ENCODE measurements around the gene SLC37A2. TPM values are rescaled to one million over a fixed set of nuclear protein-coding genes. Genes with fewer than 3 reads are reported as not detected.

The SLC37A2 gene
- total RNA-seq, 1 donor from 2014 or later = 3.3 TPM

- H3K9me3 ChIP-seq (ENCODE audit: low read depth) = no peaks in the 10 kb centered on the region
- H3K4me3 ChIP-seq = no peak overlapping the region
- Mint-ChIP-seq H3K9me3 (peaks cover 5% of the 10 kb centered on the region), H3K27me3 (ENCODE audit: insufficient read depth, low read depth) (peaks cover 4% of the 10 kb centered on the region), H3K27ac (no peak overlapping the region), H3K4me3 (no peak overlapping the region), H3K36me3 (peaks cover 5% of the 10 kb centered on the region), H3K4me1 (peaks cover 29% of the 10 kb centered on the region)
- H2AFZ ChIP-seq (replicated peaks) = no peak overlapping the region
- no peak overlapping the region for H3K27ac ChIP-seq
- H3K27me3 ChIP-seq = peaks cover 4% of the 10 kb centered on the region
- H3K36me3 ChIP-seq = no peaks in the 10 kb centered on the region
- H3K4me1 ChIP-seq = peaks cover 15% of the 10 kb centered on the region
- H3K4me2 ChIP-seq = no peak overlapping the region
- DNase-seq (ENCODE audit: low spot score) = no peak
- peaks cover 21% of the 10 kb centered on the region for H3F3A ChIP-seq (ENCODE audit: low read depth)
- H3K79me2 ChIP-seq (ENCODE audit: low read depth) = no peaks in the 10 kb centered on the region
- TF ChIP-seq EZH2phosphoT487 (IDR thresholded peaks at IDR 0.05) (no peak), EZH2 (IDR thresholded peaks at IDR 0.05) (no peak), CTCF (IDR thresholded peaks at IDR 0.05) (no peak)
- H4K20me1 ChIP-seq (ENCODE audit: low read depth) = no peaks in the 10 kb centered on the region
- H3K9ac ChIP-seq = no peak overlapping the region
Observed at GRCh38 chr11:125128450-125128849, 65.3 kb downstream of the SLC37A2 start.

GRCh38 chr11:125129316-125129993 lies 66.3 kb downstream of the SLC37A2 start:
- Histone ChIP-seq H2AFZ (replicated peaks) (peak overlapping the region; percentile 39), H3F3A (ENCODE audit: low read depth) (peaks cover 21% of the 10 kb centered on the region), H3K9ac (no peak overlapping the region), H4K20me1 (ENCODE audit: low read depth) (no peaks in the 10 kb centered on the region), H3K4me2 (peak overlapping the region; percentile 62), H3K9me3 (ENCODE audit: low read depth) (no peaks in the 10 kb centered on the region), H3K27ac (peak overlapping the region; percentile 46), H3K79me2 (ENCODE audit: low read depth) (no peaks in the 10 kb centered on the region), H3K27me3 (peaks cover 4% of the 10 kb centered on the region), H3K4me3 (peak overlapping the region; percentile 2), H3K36me3 (no peaks in the 10 kb centered on the region), H3K4me1 (peaks cover 15% of the 10 kb centered on the region)
- peaks cover 10% of the 10 kb centered on the region for H3K36me3 Mint-ChIP-seq
- peak overlapping the region; percentile 75 for H3K27ac Mint-ChIP-seq
- H3K4me1 Mint-ChIP-seq = peaks cover 19% of the 10 kb centered on the region
- no peak for TF ChIP-seq EZH2phosphoT487 (IDR thresholded peaks at IDR 0.05)
- H3K27me3 Mint-ChIP-seq (ENCODE audit: insufficient read depth, low read depth) = peaks cover 6% of the 10 kb centered on the region
- peak; percentile 63 for DNase-seq (ENCODE audit: low spot score)
- H3K9me3 Mint-ChIP-seq = peaks cover 5% of the 10 kb centered on the region
- no peak overlapping the region for H3K4me3 Mint-ChIP-seq

- Mint-ChIP-seq H3K9me3 (peaks cover 5% of the 10 kb centered on the region), H3K4me3 (no peak overlapping the region), H3K36me3 (peaks cover 12% of the 10 kb centered on the region), H3K27ac (no peak overlapping the region), H3K4me1 (peaks cover 31% of the 10 kb centered on the region), H3K27me3 (ENCODE audit: insufficient read depth, low read depth) (peaks cover 4% of the 10 kb centered on the region)
- Histone ChIP-seq H3K27ac (no peak overlapping the region), H3K36me3 (no peaks in the 10 kb centered on the region), H3K4me2 (no peak overlapping the region), H3F3A (ENCODE audit: low read depth) (peaks cover 21% of the 10 kb centered on the region), H2AFZ (replicated peaks) (no peak overlapping the region), H3K4me1 (peaks cover 22% of the 10 kb centered on the region), H3K9me3 (ENCODE audit: low read depth) (no peaks in the 10 kb centered on the region), H3K4me3 (no peak overlapping the region), H3K27me3 (peaks cover 4% of the 10 kb centered on the region), H3K79me2 (ENCODE audit: low read depth) (no peaks in the 10 kb centered on the region), H4K20me1 (ENCODE audit: low read depth) (no peaks in the 10 kb centered on the region), H3K9ac (no peak overlapping the region)
- no peak for TF ChIP-seq EZH2 (IDR thresholded peaks at IDR 0.05)
- no peak for TF ChIP-seq CTCF (IDR thresholded peaks at IDR 0.05)
- no peak for TF ChIP-seq EZH2phosphoT487 (IDR thresholded peaks at IDR 0.05)
- DNase-seq (ENCODE audit: low spot score) = no peak
Observed at GRCh38 chr11:125132071-125132470, 69.0 kb downstream of the SLC37A2 start.

- Mint-ChIP-seq H3K27ac (no peak overlapping the region), H3K36me3 (peaks cover 12% of the 10 kb centered on the region), H3K4me3 (no peak overlapping the region), H3K9me3 (peaks cover 5% of the 10 kb centered on the region), H3K4me1 (peaks cover 36% of the 10 kb centered on the region), H3K27me3 (ENCODE audit: insufficient read depth, low read depth) (peaks cover 2% of the 10 kb centered on the region)
- Histone ChIP-seq H3K79me2 (ENCODE audit: low read depth) (no peaks in the 10 kb centered on the region), H3K4me1 (peaks cover 27% of the 10 kb centered on the region), H3K4me3 (no peak overlapping the region), H3K9me3 (ENCODE audit: low read depth) (no peaks in the 10 kb centered on the region), H3K36me3 (no peaks in the 10 kb centered on the region), H3F3A (ENCODE audit: low read depth) (peaks cover 21% of the 10 kb centered on the region), H4K20me1 (ENCODE audit: low read depth) (no peaks in the 10 kb centered on the region), H3K4me2 (no peak overlapping the region), H2AFZ (replicated peaks) (no peak overlapping the region), H3K27me3 (peaks cover 4% of the 10 kb centered on the region), H3K27ac (no peak overlapping the region), H3K9ac (no peak overlapping the region)
- no peak for DNase-seq (ENCODE audit: low spot score)
- no peak for TF ChIP-seq CTCF (IDR thresholded peaks at IDR 0.05)
- no peak for TF ChIP-seq EZH2phosphoT487 (IDR thresholded peaks at IDR 0.05)
- no peak for TF ChIP-seq EZH2 (IDR thresholded peaks at IDR 0.05)
Observed at GRCh38 chr11:125132596-125132995, 69.5 kb downstream of the SLC37A2 start.
